GM18505 (cell line): ENCODE data around the gene DNAI2.

Experiments used
- ATAC-seq: cut with Tn5 transposase; IDR thresholded peaks from one replicate; pipeline ENCODE4 v1.9.1; 2021; ENCODE audit not compliant: unreplicated experiment
- POLR2A ChIP-seq: IDR thresholded peaks from 4 replicates; pipeline ENCODE4 v1.6.1; 2011; ENCODE audit warnings: borderline replicate concordance; ENCODE audit not compliant: insufficient read depth, insufficient read length; ENCODE audit errors: extremely low read depth

DNAI2 gene

GRCh38 chr17:74339537-74340195, 65.6 kb downstream of the DNAI2 start:
- no peak for ATAC-seq
- TF ChIP-seq POLR2A, result no peak

GRCh38 chr17:74340470-74341023, 66.5 kb downstream of the DNAI2 start:
- TF ChIP-seq POLR2A, result no peak

GRCh38 chr17:74342224-74342623, 68.2 kb downstream of the DNAI2 start:
- no peak for TF ChIP-seq POLR2A
- ATAC-seq, result no peak

More at GRCh38 chr17:74340470-74341023, 66.5 kb downstream of the DNAI2 start:
- no peak for ATAC-seq

GRCh38 chr17:74343121-74343520, 69.1 kb downstream of the DNAI2 start:
- ATAC-seq, result no peak
- TF ChIP-seq POLR2A, result no peak

- TF ChIP-seq POLR2A, result no peak
- ATAC-seq, result no peak
These were observed 69.7 kb downstream of the DNAI2 start for GRCh38 chr17:74343526-74344284.

- no peak for TF ChIP-seq POLR2A
- no peak for ATAC-seq
These were observed 70.6 kb downstream of the DNAI2 start for GRCh38 chr17:74344658-74345057.

- TF ChIP-seq POLR2A, result no peak
- no peak for ATAC-seq
These were observed 71.6 kb downstream of the DNAI2 start for GRCh38 chr17:74345433-74346241.

GRCh38 chr17:74347646-74348045, 73.6 kb downstream of the DNAI2 start:
- no peak for ATAC-seq
- no peak for TF ChIP-seq POLR2A

GRCh38 chr17:74349120-74349519, 75.1 kb downstream of the DNAI2 start:
- TF ChIP-seq POLR2A, result no peak
- ATAC-seq, result no peak

GRCh38 chr17:74350486-74350885, 76.5 kb downstream of the DNAI2 start:
- no peak for TF ChIP-seq POLR2A
- no peak for ATAC-seq

GRCh38 chr17:74351552-74352210, 77.6 kb downstream of the DNAI2 start:
- ATAC-seq, result no peak
- no peak for TF ChIP-seq POLR2A

GRCh38 chr17:74353446-74354060, 79.5 kb downstream of the DNAI2 start:
- no peak for TF ChIP-seq POLR2A
- ATAC-seq, result no peak
